Measurements from ENCODE around the gene SETD1A.
"Not testable (repeated sequence)": the region's sequence is repeated elsewhere in the genome, so short reads cannot be mapped to it uniquely, and the experiment has no call there.

Gene SETD1A

GRCh38 chr16:30929167-30929566, 28.4 kb upstream of the SETD1A start:
- DNase-seq (ENCODE audit: low spot score) (no peak), FAIRE-seq (no peak)

- no peak for DNase-seq (ENCODE audit: low spot score)
- FAIRE-seq = no peak
These were observed 27.4 kb upstream of the SETD1A start for GRCh38 chr16:30930160-30930571.

- FAIRE-seq (no peak), DNase-seq (ENCODE audit: low spot score) (no peak)
These were observed 26.4 kb upstream of the SETD1A start for GRCh38 chr16:30931068-30931650.

- DNase-seq (ENCODE audit: low spot score) = no peak
- no peak for FAIRE-seq
These were observed 22.6 kb upstream of the SETD1A start for GRCh38 chr16:30934827-30935557.

- DNase-seq (ENCODE audit: low spot score) (no peak), FAIRE-seq (no peak)
These were observed 19.9 kb upstream of the SETD1A start for GRCh38 chr16:30937692-30938091.

- FAIRE-seq; DNase-seq (ENCODE audit: low spot score): not testable (repeated sequence)
These were observed 18.0 kb upstream of the SETD1A start for GRCh38 chr16:30939571-30939970.

- DNase-seq (ENCODE audit: low spot score) (peak; percentile 77), FAIRE-seq (no peak)
These were observed 15.7 kb upstream of the SETD1A start for GRCh38 chr16:30941600-30942425.

- DNase-seq (ENCODE audit: low spot score) (no peak), FAIRE-seq (no peak)
These were observed 15.1 kb upstream of the SETD1A start for GRCh38 chr16:30942426-30942806.

GRCh38 chr16:30944352-30944751, 13.2 kb upstream of the SETD1A start:
- no peak for FAIRE-seq
- no peak for DNase-seq (ENCODE audit: low spot score)

GRCh38 chr16:30946671-30947540, 10.6 kb upstream of the SETD1A start:
- FAIRE-seq (no peak), DNase-seq (ENCODE audit: low spot score) (no peak)

- DNase-seq (ENCODE audit: low spot score) (no peak), FAIRE-seq (no peak)
These were observed 10.1 kb upstream of the SETD1A start for GRCh38 chr16:30947541-30947858.

- DNase-seq (ENCODE audit: low spot score) (peak; percentile 87), FAIRE-seq (no peak)
These were observed 9.5 kb upstream of the SETD1A start for GRCh38 chr16:30947859-30948666.

- no peak for FAIRE-seq
- DNase-seq (ENCODE audit: low spot score) = peak; percentile 56
These were observed 8.6 kb upstream of the SETD1A start, which contains the start of gene ORAI3 for GRCh38 chr16:30948667-30949649. Gene ORAI3, plus strand, starts transcription at chr16:30949068. Its CDS starts 222 bp downstream, at chr16:30949290.

- FAIRE-seq = no peak
- DNase-seq (ENCODE audit: low spot score) = peak; percentile 57
These were observed 7.7 kb upstream of the SETD1A start for GRCh38 chr16:30949650-30950515.

- FAIRE-seq (no peak), DNase-seq (ENCODE audit: low spot score) (no peak)
These were observed 7.0 kb upstream of the SETD1A start for GRCh38 chr16:30950516-30951065.

GRCh38 chr16:30951193-30951592, 6.4 kb upstream of the SETD1A start:
- DNase-seq (ENCODE audit: low spot score) = no peak
- no peak for FAIRE-seq

GRCh38 chr16:30951750-30952149, 5.8 kb upstream of the SETD1A start:
- no peak for FAIRE-seq
- DNase-seq (ENCODE audit: low spot score) = no peak

- no peak for FAIRE-seq
- DNase-seq (ENCODE audit: low spot score) = no peak
These were observed 4.4 kb upstream of the SETD1A start for GRCh38 chr16:30953111-30953510.

Data from urothelium cell line (cell line).